GM19240 (cell line): ENCODE results near the gene FAM217B.

ENCODE experiments used
- DNase-seq: peaks from one replicate; pipeline ENCODE4 v3.0.0; 2011; ENCODE audit warnings: low spot score; ENCODE audit not compliant: insufficient read length

Gene FAM217B, protein sequence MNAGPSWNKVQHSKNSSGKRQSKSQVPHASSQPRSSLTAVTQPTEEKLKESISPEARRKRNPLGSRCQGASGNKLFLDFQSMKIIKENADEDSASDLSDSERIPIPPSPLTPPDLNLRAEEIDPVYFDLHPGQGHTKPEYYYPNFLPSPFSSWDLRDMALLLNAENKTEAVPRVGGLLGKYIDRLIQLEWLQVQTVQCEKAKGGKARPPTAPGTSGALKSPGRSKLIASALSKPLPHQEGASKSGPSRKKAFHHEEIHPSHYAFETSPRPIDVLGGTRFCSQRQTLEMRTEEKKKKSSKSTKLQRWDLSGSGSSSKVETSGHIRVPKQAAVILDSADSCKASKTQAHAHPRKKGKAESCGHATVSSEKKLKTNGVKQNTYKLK

DNA sequence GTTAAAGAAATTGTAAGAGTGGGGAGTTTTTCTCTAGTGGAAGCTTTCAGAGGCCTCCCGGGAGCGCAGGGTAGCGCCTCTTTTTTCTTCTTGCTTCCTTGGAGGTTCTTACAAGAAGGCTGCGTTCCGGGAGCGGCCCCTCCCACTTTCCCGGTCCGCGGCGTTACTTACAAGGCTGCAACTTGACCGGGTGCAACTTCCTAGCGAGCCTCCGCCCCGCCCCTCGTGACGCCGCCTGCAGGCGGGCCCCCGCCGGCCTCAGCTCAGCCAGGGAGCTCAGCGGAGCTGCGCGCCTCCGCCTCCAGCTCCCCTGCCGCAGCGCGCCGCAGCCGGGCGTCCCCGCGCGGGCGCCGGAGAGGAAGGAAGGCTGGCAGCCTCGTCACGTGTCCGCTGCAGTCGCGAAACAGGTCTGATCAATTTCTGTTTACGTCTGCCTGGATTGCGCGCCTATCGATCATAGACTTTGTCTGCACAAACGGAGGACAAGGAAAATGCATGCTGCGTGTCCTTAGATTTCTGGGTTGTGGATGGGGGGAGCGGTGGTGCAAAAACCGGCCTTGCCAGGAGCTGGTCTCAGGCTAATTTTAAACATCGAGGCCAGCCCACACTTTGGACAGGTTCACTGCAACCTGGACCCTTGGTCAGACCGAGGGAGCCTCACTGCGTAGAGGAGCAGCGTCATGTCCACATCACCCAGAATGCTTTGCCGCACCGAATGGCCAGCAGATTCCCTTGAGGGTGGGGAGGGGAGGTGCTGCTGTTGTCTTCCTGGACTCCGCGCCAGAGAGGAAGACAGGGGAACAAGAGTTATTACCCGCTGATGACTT, at the start of gene FAM217B, which contains the start of gene PPP1R3D:
Gene FAM217B, plus strand, starts transcription at position 261 of the 827 bp plus-strand sequence. CDS start 3,555 bp downstream, outside the sequence.
Gene PPP1R3D, minus strand, starts transcription at position 177 of the 827 bp plus-strand sequence. CDS start 374 bp downstream, outside the sequence.
- peak; percentile 97 for DNase-seq

DNA sequence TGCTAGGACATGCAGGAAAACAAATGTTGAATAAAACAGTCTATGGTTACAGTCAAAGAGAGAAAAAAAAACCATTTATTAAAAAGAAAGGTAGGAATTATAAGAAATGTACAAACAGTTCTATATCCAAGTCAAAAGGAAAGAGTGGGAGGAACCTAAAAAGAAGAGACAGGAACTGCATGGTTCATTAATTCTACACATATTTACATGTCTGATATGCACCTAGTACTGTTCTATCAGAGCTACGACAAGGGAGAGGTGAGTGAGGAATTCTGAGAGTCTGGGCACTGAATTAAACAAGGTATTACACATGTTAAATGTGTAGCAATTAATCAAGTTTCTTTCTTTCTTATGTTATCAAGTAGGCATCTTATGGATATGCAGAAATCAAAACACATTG, 48.6 kb upstream of the FAM217B start:
- DNase-seq: no peak

DNA sequence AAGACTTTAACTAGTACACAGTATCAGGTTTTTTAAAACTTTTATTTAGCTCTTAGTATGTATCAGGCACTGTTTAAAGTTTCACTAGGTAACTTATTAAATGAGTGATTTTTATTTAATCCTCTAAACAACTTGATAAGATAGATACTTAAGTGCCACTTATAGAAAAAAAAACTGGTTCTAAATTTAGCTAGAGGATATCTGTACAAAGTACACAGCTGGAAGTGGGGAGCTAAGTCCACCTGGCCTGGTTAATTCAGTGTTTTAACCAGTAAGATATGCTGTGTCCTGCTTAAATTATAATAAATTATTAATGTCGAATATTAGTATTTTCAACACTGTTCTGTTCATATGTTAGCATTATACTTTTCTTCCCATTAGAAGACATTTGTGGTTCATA, 44.3 kb upstream of the FAM217B start:
- DNase-seq: no peak

DNA sequence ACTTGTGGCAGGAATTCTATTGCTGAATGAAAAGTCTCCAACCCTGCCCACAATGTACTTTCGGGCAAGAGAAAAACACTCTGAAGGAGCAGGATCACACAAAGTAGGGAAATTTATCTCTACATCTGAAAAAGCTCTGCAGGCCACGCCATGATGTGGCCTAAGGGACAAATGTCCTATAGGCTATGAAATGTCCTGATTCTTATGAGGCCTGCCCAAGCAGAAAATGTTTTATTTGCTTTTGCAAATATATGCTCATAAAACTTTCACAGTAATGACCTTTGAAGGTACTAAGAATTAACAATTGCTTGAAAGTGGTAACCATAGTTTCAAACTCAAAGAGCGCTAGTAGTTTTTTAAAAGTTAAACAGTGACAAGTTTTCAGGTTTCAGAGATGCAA, 37.7 kb upstream of the FAM217B start:
- no peak for DNase-seq

DNA sequence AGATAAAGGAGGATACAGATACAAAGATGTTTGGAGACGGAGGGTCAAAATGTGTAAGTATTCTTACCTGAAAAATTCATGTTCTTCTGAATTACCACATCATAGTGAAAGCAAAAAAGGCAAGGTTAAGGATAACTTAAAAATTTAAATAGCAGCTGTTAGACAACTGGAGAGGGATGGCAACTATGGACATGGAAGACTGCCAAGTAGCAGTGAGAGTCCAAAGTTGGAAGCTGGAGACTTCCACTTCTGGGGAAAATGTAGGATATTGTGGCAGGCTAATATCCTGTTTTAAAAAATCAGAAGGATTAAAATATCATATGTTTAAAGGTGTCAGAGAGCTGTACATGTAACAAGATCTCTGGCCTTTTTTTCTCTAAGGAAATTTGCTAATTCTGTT, 36.6 kb upstream of the FAM217B start:
- DNase-seq: no peak

DNA sequence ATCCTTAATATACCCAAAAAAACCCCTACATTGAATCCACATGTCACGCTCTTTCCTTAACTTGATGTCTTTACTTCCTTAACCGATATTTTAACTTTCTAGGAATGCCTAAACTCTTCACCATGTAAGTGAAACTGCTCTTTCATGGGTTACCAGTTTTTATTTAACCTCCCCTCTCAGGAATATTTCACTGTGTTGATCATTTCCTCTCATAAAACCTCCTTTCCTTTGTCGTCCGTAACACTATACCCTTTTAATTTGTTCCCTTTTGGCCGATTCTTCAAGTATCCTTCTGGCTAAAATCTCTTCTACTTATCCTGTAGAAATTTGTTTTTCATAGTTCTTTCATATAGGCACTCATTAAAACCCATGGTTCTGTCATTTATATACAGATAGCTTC, 31.3 kb upstream of the FAM217B start:
- no peak for DNase-seq

DNA sequence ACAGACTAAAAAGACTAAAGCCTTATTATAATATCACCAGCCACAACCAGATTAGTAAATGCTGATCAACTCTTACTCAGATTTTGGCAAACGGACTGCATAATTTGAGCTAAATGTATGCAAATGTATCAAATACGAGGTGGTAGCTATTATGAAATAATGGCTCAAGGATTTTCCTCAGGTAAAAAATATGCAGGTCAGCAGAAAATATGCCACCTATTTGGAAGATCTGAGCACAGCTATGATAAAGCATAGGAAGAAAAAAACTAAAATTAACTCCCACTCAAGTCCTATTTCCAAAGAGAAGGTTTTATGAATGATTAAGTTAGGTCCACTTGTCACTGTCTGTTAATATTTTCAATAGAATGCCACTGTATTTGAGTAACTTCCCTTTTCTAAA, 29.1 kb upstream of the FAM217B start:
- DNase-seq: no peak

DNA sequence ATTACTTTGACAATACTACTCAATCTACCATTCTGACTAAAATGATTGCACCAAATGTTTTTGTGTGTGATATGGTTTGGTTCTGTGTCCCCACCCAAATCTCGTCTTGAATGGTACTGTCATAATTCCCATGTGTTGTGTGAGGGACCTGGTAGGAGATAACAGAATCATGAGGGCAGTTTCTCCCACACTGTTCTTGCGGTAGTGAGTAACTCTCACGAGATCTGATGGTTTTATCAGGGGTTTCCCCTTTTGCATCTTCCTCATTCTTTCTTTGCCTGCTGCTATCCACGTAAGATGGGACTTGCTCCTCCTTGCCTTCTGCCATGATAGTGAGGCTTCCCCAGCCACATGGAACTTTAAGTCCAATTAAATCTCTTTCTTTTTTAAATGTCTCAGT, 27.6 kb upstream of the FAM217B start:
- DNase-seq: no peak

DNA sequence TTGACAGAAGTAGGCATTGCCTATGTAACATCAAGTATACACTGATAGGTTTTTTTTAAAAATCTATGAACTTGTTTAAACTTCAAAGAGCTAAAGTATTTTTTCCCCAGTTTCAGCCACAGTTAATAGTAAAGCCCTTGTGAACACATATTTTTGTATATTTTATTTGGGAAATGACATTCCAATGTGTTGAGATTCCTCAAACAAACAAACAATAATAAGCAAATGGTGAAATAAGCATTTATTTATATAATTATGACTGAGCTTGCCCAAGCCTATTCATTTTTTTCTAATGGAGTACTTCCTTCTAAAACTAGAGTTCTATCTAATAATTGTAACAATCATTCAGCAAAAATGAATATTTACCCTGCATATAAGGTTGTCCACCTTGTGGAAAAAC, 19.2 kb upstream of the FAM217B start:
- DNase-seq: no peak

DNA sequence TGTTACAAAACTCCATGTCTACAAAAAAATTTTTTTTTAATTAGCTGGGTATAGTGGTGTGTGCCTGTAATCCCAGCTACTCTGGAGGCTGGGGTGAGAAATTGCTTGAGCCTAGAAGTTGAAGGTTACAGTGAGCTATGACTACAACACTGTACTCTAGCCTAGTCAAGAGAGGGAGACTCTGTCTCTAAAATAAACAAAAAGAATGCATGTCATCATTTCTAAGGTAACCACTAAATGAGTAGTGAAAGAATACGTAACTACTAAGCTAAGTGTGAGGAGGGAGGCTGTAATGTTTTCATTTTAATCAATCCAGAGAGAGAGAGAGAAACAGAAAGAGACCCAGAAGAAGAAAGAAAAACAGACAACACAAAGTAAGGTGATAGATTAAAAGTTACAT, 16.7 kb upstream of the FAM217B start:
- no peak for DNase-seq

DNA sequence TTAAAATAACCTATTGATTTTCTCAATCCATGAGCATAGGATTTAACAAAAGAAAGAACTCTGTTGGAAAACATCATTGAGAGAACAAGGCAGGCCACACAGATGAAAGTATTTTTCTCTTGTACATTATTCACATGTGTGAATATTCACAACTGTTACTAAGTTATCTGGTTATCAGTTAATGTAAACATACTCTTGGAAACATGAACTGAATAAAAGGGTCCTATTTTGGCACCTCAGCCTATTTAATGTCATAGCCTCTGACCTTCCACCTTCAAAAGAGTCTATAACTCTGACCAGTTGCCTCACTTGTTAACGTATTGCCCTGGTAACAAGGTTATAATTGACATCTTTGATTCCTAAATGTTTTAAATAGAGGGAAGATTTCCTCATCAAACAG, 14.8 kb upstream of the FAM217B start:
- DNase-seq: no peak

DNA sequence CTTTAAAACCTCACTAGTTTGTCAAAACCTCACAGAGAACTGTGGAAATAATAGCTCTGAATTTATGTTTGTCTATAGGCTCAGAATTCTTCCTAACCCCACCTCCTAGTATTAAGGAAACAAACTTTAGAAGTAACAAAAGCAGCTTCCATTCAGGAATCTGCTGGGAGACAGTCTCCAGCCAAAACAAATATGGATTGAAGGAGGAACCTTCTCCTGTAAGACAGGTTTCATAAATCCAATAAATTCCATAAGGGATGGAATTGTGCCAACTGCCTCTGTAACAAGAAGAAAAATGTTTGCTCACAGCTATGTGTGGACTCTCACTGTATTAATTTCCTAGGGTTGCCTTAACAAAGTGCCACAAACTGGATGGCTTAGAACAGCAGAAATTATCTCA, 14.3 kb upstream of the FAM217B start:
- no peak for DNase-seq

DNA sequence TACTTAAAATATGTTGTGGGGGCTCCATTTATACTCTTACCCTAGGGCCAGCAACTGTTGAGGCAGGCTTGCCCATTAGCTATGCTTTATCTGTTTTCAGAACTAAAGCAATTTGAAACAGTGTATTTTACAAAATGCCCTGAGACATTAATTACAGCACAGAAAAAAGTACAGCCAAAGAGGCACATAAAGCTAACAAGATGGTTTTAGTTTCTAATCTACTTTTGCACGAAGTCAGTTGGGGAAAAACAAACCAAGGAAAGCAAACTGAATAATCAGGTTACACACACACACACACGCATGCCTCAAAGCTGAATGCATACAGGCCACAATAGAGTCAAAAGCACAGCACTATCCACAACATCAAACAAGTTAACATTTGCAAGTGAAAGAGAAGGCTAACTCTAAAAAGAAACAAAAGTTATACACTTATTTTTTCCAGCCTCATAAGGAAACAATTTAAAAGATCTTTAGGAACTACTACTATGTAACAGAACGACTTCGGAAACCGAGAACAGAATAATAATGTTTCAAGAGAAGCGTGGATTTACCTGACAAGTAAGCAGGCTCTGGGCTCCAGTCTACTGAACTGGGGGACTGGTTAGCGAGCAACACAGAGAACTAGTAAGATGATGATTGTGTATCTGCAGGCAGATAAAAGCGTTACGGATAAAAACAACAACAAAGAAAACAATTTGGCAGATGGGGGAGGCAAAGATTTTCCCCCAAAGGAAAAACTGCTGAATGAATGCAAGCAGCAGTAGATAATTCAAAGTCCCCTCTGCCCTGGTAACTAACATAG, 8.5 kb upstream of the FAM217B start:
- no peak for DNase-seq

DNA sequence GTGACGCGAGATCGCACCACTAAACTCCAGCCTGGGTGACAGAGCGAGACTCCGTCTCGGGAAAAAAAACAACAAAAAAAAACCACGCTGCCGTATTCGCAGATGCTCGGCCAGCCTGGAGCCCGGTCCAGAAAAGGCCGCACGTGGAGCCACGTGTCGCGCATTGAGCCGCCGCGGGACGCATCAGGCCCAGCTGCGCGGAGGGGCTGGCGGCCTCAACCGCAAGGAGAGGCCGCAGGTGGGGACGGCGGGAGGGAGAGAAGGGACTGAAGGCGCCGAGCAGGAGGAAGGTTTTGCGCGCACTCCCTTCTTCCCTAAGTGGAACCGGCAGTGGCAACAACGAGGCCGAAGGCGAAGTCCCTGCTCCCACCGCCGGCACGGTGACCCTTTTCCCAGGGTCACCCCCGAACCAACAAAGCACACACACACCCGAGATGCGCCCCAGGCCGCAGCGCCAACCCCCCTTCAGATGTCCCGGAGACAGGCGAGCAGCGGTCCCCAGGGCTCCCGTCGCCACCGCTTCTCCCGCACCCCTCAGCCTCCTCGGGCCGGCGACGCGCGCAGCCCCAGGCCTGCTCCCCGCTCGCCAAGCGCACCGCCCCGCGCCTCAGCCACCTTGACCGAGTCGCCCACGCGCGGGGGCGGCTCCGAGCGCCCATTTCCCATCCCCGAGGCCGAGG, 7.4 kb upstream of the FAM217B start:
- DNase-seq: no peak

DNA sequence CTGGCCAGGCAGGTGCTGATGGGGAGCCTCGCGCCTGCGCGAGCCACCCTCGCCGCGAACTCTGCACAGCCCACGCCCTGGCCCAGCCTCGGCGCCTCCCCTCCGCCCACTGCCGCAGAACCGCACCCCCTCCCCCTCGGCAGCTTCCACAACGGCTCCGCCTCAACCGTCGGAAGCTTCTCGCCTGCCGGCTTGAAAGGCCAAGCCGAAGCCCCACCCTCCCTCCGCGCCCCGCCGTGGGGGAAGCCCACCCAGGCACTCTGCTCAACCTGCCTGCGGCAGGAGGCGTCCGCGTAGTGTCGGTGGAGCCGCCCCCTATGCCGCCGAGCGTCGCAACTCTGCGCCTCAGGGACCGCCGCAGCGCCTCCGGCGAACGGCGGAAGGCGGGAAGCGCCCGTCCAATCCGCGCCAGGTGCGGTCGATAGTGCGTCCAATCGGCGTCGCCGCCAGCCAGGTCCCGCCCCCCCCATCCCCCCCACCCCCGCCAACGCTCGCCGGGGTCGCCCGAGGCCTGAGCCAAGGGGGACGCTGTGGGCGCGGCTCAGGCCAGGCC, 6.8 kb upstream of the FAM217B start, which contains the start of gene SYCP2:
Gene SYCP2, minus strand, starts transcription at position 342 of the 553 bp plus-strand sequence. CDS start 11,224 bp downstream, outside the sequence.
- no peak for DNase-seq

DNA sequence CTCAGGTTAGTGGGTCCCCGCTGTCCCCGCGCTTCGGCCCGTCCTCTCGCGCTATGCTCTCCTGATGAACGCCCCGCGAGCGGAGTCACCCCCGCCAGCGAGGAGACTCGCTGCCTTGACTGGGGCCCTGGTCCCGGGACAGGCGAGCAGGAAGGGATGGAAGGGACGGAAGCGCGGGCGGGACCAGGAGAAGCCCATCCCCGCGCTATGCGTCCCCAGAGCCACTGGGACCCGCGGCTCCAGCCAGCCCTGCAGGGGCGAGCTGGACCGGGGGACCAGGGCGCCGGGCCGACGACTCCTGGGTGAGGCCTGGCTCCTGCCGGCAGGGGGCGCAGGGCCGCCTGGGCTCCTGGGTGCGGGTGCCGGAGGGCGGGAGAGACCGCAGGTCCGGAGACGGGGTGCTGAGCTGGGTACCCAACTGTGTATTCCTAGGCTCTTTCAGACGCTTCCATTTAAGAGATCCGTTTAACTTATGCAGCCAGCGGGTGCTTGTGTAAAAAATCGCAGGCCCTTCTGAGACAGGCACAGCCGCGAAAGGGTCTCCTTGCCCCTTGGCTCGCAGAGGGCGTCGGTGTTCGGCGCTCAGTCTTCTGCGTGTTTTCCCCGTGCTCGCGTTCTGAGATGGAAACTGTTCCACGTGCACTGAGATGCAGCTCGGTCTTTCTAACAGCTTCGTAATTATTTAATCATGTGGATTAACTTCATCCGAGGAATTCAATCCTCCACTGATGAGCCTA, 6.2 kb upstream of the FAM217B start:
- peak; percentile 33 for DNase-seq

DNA sequence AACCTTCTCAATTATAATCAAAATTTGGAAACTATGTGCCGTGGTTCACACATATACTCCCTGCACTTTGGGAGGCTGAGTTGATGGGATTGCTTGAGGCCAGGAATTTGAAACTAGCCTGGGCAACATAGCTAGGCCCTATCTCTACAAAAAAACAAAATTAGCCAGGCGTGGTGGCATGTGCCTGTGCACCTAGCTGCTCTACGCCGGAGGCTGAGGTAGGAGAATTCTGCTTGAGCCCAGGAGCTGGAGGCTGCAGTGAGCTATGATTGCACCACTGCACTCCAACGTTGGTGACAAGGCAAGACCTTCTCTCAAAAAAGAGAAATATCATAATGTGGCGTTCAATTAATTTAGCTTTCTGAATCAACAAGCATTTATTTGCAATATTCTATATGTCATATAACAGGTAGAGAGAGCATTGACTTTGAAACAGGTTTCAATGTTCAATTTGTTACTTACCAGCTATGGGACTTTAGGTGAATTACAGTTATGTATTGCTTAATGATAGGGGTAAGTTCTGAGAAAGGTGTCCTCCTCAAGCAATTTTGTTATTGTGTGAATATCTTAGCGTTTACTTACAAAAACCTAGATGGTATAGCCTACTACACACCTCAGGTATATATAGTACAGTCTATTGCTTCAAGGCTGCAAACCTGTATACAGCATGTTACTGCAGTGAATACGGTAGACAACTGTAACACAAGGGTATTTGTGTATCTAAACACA, 4.6 kb upstream of the FAM217B start:
- no peak for DNase-seq

DNA sequence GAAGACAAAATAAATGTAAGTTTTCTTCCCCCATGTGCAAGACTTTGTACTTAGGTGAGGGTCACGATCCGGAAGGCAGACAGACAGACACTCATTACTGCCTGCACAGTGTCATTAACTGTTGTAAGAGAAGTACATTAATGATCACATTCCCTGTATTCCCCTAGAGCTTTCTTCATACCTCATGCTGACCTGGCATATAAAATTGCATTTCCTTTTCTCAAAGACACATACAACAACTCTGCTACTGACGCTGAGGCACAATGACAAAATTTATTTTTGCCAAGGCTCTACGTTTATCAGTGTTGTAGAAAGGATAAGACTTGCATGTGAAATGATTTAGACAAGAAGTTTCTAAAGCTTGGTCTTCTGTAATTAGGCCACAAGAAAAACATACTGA, 3.8 kb upstream of the FAM217B start:
- no peak for DNase-seq

DNA sequence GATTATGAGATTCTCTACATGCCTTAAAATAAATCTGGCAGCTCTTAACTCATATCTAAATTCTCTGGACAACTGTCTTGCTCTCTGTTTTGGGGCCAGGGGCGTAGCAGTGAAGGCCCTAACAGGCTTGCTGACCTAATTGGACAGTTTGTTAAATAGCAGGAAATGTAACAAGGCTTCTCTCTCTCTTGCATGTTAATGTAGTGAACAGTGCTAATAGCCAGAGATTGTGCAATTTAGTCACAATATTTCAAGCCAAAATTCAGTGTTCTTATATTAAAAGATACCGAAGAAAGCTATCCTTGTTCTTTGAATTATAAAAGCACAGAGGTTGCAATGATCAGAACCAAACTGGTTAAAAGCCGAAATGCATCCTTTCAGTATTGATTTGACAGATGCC, 3.0 kb upstream of the FAM217B start:
- no peak for DNase-seq
